ENCODE measurements around the gene NR1D2. TPM values are rescaled to one million over a fixed set of nuclear protein-coding genes. Genes with fewer than 3 reads are reported as not detected.

NR1D2 gene
- total and polyA plus RNA-seq, 4 donors = 6.1 to 35.7 (median 21.2) TPM

GRCh38 chr3:23940775-23941174 lies 4.3 kb upstream of the NR1D2 start:
- no peak for DNase-seq
- Histone ChIP-seq H3K27ac (ENCODE audit: low read depth in 1 of 2, low read length in 1 of 2) (no peak overlapping the region), H3K4me3 (no peak overlapping the region), H3K27me3 (ENCODE audit: control insufficient read depth in 3 of 3, insufficient read depth in 3 of 3, low read length in 2 of 3) (no peaks in the 10 kb centered on the region), H3K9me3 (ENCODE audit: control insufficient read depth in 4 of 4, insufficient read depth in 3 of 4, low read length in 3 of 4) (peaks cover 0 to 3% (median 1%) of the 10 kb centered on the region in 4 donors), H3K9ac (ENCODE audit: insufficient read depth in 1 of 2, low read length in 2 of 2) (no peak overlapping the region), H3K4me1 (ENCODE audit: control insufficient read depth in 5 of 5, insufficient read depth in 5 of 5, low read length in 5 of 5) (peaks cover 0 to 11% (median 0%) of the 10 kb centered on the region in 5 donors), H3K36me3 (ENCODE audit: control insufficient read depth in 4 of 4, insufficient read depth in 4 of 4, low read length in 4 of 4) (no peaks in the 10 kb centered on the region)
- no peak for TF ChIP-seq CTCF (IDR thresholded peaks at IDR 0.05; ENCODE audit: control extremely low read depth, extremely low read depth)
- WGBS, 2 donors = 65 to 78% methylated on average over 5 of the region's 5 CpGs
- no peak for ATAC-seq (ENCODE audit: insufficient read depth, low FRiP score)

- no peaks in the 10 kb centered on the region for H3K36me3 ChIP-seq (ENCODE audit: control insufficient read depth in 4 of 4, insufficient read depth in 4 of 4, low read length in 4 of 4)
- H3K27me3 ChIP-seq (ENCODE audit: control insufficient read depth in 3 of 3, insufficient read depth in 3 of 3, low read length in 2 of 3) = no peaks in the 10 kb centered on the region
These were observed 3.6 kb upstream of the NR1D2 start for GRCh38 chr3:23941440-23941839.

GRCh38 chr3:23942546-23942945 lies 2.5 kb upstream of the NR1D2 start:
- H3K9me3 ChIP-seq (ENCODE audit: control insufficient read depth in 4 of 4, insufficient read depth in 3 of 4, low read length in 3 of 4) = peaks cover 0 to 3% (median 1%) of the 10 kb centered on the region in 4 donors
- ATAC-seq (ENCODE audit: insufficient read depth, low FRiP score) (no peak), DNase-seq (no peak)
- TF ChIP-seq CTCF (IDR thresholded peaks at IDR 0.05; ENCODE audit: control extremely low read depth, extremely low read depth) = no peak
- H3K27me3 ChIP-seq (ENCODE audit: control insufficient read depth in 3 of 3, insufficient read depth in 3 of 3, low read length in 2 of 3) = no peaks in the 10 kb centered on the region
- H3K9ac ChIP-seq (ENCODE audit: insufficient read depth in 1 of 2, low read length in 2 of 2) = no peak overlapping the region
- H3K36me3 ChIP-seq (ENCODE audit: control insufficient read depth in 4 of 4, insufficient read depth in 4 of 4, low read length in 4 of 4) = no peaks in the 10 kb centered on the region
- H3K4me3 ChIP-seq = no peak overlapping the region
- 94% methylated on average over 11 of the region's 11 CpGs for WGBS, 2 donors
- H3K4me1 ChIP-seq (ENCODE audit: control insufficient read depth in 5 of 5, insufficient read depth in 5 of 5, low read length in 5 of 5) = peaks cover 0 to 24% (median 6%) of the 10 kb centered on the region in 5 donors
- H3K27ac ChIP-seq (ENCODE audit: low read depth in 1 of 2, low read length in 1 of 2) = no peak overlapping the region

More at GRCh38 chr3:23941440-23941839, 3.6 kb upstream of the NR1D2 start:
- DNase-seq = no peak
- TF ChIP-seq CTCF (IDR thresholded peaks at IDR 0.05; ENCODE audit: control extremely low read depth, extremely low read depth) = no peak
- 93 to 94% methylated on average over 4 of the region's 4 CpGs for WGBS, 2 donors
- H3K9ac ChIP-seq (ENCODE audit: insufficient read depth in 1 of 2, low read length in 2 of 2) = no peak overlapping the region
- no peak overlapping the region for H3K27ac ChIP-seq (ENCODE audit: low read depth in 1 of 2, low read length in 1 of 2)
- no peak overlapping the region for H3K4me3 ChIP-seq
- no peak for ATAC-seq (ENCODE audit: insufficient read depth, low FRiP score)
- peaks cover 0 to 3% (median 1%) of the 10 kb centered on the region in 4 donors for H3K9me3 ChIP-seq (ENCODE audit: control insufficient read depth in 4 of 4, insufficient read depth in 3 of 4, low read length in 3 of 4)
- peaks cover 0 to 13% (median 0%) of the 10 kb centered on the region in 5 donors for H3K4me1 ChIP-seq (ENCODE audit: control insufficient read depth in 5 of 5, insufficient read depth in 5 of 5, low read length in 5 of 5)
